Endodermal cell (in vitro differentiated cells): ENCODE results near the gene MUC13. TPM values are rescaled to one million over a fixed set of nuclear protein-coding genes. Genes with fewer than 3 reads are reported as not detected.

Experiments used
- DNase-seq: peaks from one replicate; pipeline ENCODE4 v3.0.0-alpha.2; 2017
- H3K27ac ChIP-seq: 2 replicates; pipeline ENCODE4 v1.5.1; 2013; ENCODE audit warnings: mild to moderate bottlenecking, low read depth, low read length, moderate library complexity
- H3K27me3 ChIP-seq: 2 replicates; pipeline ENCODE4 v1.6.1; 2013; ENCODE audit warnings: mild to moderate bottlenecking, low read length, moderate library complexity; ENCODE audit not compliant: insufficient read depth, control insufficient read depth, poor library complexity, severe bottlenecking
- H3K36me3 ChIP-seq: 2 replicates; pipeline ENCODE4 v1.7.0; 2013; ENCODE audit warnings: mild to moderate bottlenecking, low read length, moderate library complexity; ENCODE audit not compliant: control insufficient read depth, insufficient read depth
- H3K4me1 ChIP-seq: one replicate; pipeline ENCODE4 v1.7.0; 2013; ENCODE audit warnings: low read length; ENCODE audit not compliant: control insufficient read depth, insufficient read depth
- H3K4me3 ChIP-seq: 2 replicates; pipeline ENCODE4 v1.5.1; 2013; ENCODE audit warnings: mild to moderate bottlenecking, low read length, moderate library complexity
- H3K9ac ChIP-seq: 2 replicates; pipeline ENCODE4 v1.6.1; 2013; ENCODE audit warnings: mild to moderate bottlenecking, low read length, moderate library complexity; ENCODE audit not compliant: poor library complexity, severe bottlenecking; ENCODE audit errors: extremely low read depth
- H3K9me3 ChIP-seq: 2 replicates; pipeline ENCODE4 v1.6.1; 2013; ENCODE audit warnings: mild to moderate bottlenecking, low read length, moderate library complexity; ENCODE audit not compliant: control insufficient read depth
- H3K27ac Mint-ChIP-seq: 2 replicates; pipeline ENCODE4 v1.8.0; 2020; ENCODE audit warnings: mixed read lengths
- H3K27me3 Mint-ChIP-seq: 2 replicates; pipeline ENCODE4 v1.8.0; 2021; ENCODE audit warnings: mild to moderate bottlenecking, mixed read lengths; ENCODE audit not compliant: insufficient read depth
- H3K36me3 Mint-ChIP-seq: 2 replicates; pipeline ENCODE4 v1.8.0; 2020; ENCODE audit warnings: low read depth, mixed read lengths
- H3K4me1 Mint-ChIP-seq: 2 replicates; pipeline ENCODE4 v1.8.0; 2020; ENCODE audit warnings: mixed read lengths
- H3K4me3 Mint-ChIP-seq: 2 replicates; pipeline ENCODE4 v1.8.0; 2020; ENCODE audit warnings: mild to moderate bottlenecking, moderate library complexity, mixed read lengths
- H3K9me3 Mint-ChIP-seq: 2 replicates; pipeline ENCODE4 v1.8.0; 2020; ENCODE audit warnings: mild to moderate bottlenecking, mixed read lengths
- CTCF ChIP-seq: fragments of 200-600 bp; sonication (generic); conservative IDR thresholded peaks from 2 replicates; pipeline ENCODE4 v1.5.0; 2021; ENCODE audit warnings: antibody characterized with exemption, mild to moderate bottlenecking
- WGBS, 2 experiments: methylation state at CpG; one replicate each; pipeline versions ENCODE4 v1.1.5 to v1.1.7; 2013; ENCODE audit warnings: missing lambda C conversion rate in 2 of 2, mixed read lengths in 1 of 2; ENCODE audit not compliant: insufficient coverage in 1 of 2, insufficient read length in 1 of 2; 5-methylcytosine and 5-hydroxymethylcytosine counted together
- total RNA-seq, 2 donors: library from RNA; stranded (reverse); fragmentation: NEBNext Ultra II Directional in 1 of 2; extraction: Animal tissue kit (Norgen Biotek cat#: 25700) in 1 of 2; gene quantifications; 2 replicates in 1 of 2; 3 replicates in 1 of 2; pipeline ENCODE4 v1.2.1, GENCODE V29; 2021

The MUC13 gene
- total RNA-seq, 2 donors from 2014 or later = 0.15 TPM; not detected in 1

GRCh38 chr3:124969190-124969589 lies 34.6 kb upstream of the MUC13 start:
- Mint-ChIP-seq H3K36me3 (peaks cover 39% of the 10 kb centered on the region), H3K9me3 (no peaks in the 10 kb centered on the region), H3K27me3 (no peaks in the 10 kb centered on the region), H3K4me3 (no peak overlapping the region), H3K4me1 (no peaks in the 10 kb centered on the region), H3K27ac (no peak overlapping the region)
- WGBS, 2 experiments = 92 to 93% methylated on average over 7 to 8 of the region's 8 CpGs
- no peak for DNase-seq
- no peaks in the 10 kb centered on the region for H3K4me1 ChIP-seq
- no peak overlapping the region for H3K27ac ChIP-seq
- no peak overlapping the region for H3K9ac ChIP-seq
- no peaks in the 10 kb centered on the region for H3K9me3 ChIP-seq
- no peak for TF ChIP-seq CTCF
- H3K4me3 ChIP-seq = no peak overlapping the region
- H3K27me3 ChIP-seq = no peaks in the 10 kb centered on the region
- H3K36me3 ChIP-seq = peaks cover 42% of the 10 kb centered on the region

- Histone ChIP-seq H3K27me3 (no peaks in the 10 kb centered on the region), H3K4me1 (no peaks in the 10 kb centered on the region), H3K9ac (no peak overlapping the region), H3K9me3 (no peaks in the 10 kb centered on the region), H3K27ac (no peak overlapping the region), H3K4me3 (no peak overlapping the region), H3K36me3 (peaks cover 35% of the 10 kb centered on the region)
- TF ChIP-seq CTCF = no peak
- H3K9me3 Mint-ChIP-seq = no peaks in the 10 kb centered on the region
- no peak overlapping the region for H3K4me3 Mint-ChIP-seq
- H3K36me3 Mint-ChIP-seq = peaks cover 35% of the 10 kb centered on the region
- H3K27ac Mint-ChIP-seq = peak overlapping the region; percentile 39
- no peaks in the 10 kb centered on the region for H3K27me3 Mint-ChIP-seq
- WGBS, 2 experiments = 92 to 100% methylated on average over 7 to 10 of the region's 10 CpGs
- no peak for DNase-seq
- H3K4me1 Mint-ChIP-seq = no peaks in the 10 kb centered on the region
Observed at GRCh38 chr3:124967964-124968363, 33.4 kb upstream of the MUC13 start.

- peaks cover 25% of the 10 kb centered on the region for H3K36me3 ChIP-seq
- H3K4me1 Mint-ChIP-seq = no peaks in the 10 kb centered on the region
- H3K9ac ChIP-seq = no peak overlapping the region
- no peak overlapping the region for H3K4me3 Mint-ChIP-seq
- H3K4me1 ChIP-seq = no peaks in the 10 kb centered on the region
- 83 to 92% methylated on average over 5 to 7 of the region's 7 CpGs for WGBS, 2 experiments
- DNase-seq = no peak
- no peaks in the 10 kb centered on the region for H3K27me3 ChIP-seq
- no peak overlapping the region for H3K27ac ChIP-seq
- no peak for TF ChIP-seq CTCF
- H3K4me3 ChIP-seq = no peak overlapping the region
- no peaks in the 10 kb centered on the region for H3K27me3 Mint-ChIP-seq
- H3K9me3 Mint-ChIP-seq = no peaks in the 10 kb centered on the region
- peaks cover 25% of the 10 kb centered on the region for H3K36me3 Mint-ChIP-seq
- H3K27ac Mint-ChIP-seq = no peak overlapping the region
- no peaks in the 10 kb centered on the region for H3K9me3 ChIP-seq
Observed at GRCh38 chr3:124966521-124967445, 32.2 kb upstream of the MUC13 start.
